DND-41 (cell line): Measurements from ENCODE around the gene CSNK2A2.

Source experiments
- ATAC-seq: fragments of 200-7000 bp; cut with Tn5 transposase; 3 replicates; pipeline ENCODE4 v1.9.1; 2021; ENCODE audit warnings: low read depth; ENCODE audit not compliant: insufficient read depth
- DNase-seq: peaks from one replicate; pipeline ENCODE4 v3.0.0-alpha.2; 2020
- H2AFZ ChIP-seq: 2 replicates; pipeline ENCODE4 v1.6.0; 2012; ENCODE audit warnings: low read depth, low read length
- H3K27ac ChIP-seq: 2 replicates; pipeline ENCODE4 v1.5.1; 2012; ENCODE audit warnings: low read length, inconsistent platforms
- H3K27me3 ChIP-seq: fragments of 200-600 bp; sonication (generic); 2 replicates; pipeline ENCODE4 v1.6.0; 2012; ENCODE audit warnings: low read length, mild to moderate bottlenecking, inconsistent platforms; ENCODE audit not compliant: insufficient read depth, poor library complexity
- H3K36me3 ChIP-seq: 2 replicates; pipeline ENCODE4 v1.5.1; 2012; ENCODE audit warnings: low read length, inconsistent platforms; ENCODE audit not compliant: insufficient read depth
- H3K4me1 ChIP-seq: 2 replicates; pipeline ENCODE4 v1.5.1; 2012; ENCODE audit warnings: mild to moderate bottlenecking, low read length; ENCODE audit not compliant: insufficient read depth
- H3K4me2 ChIP-seq: 2 replicates; pipeline ENCODE4 v1.6.0; 2012; ENCODE audit warnings: mild to moderate bottlenecking, moderate library complexity, low read length, inconsistent platforms; ENCODE audit not compliant: insufficient read depth
- H3K4me3 ChIP-seq, 2 experiments: fragments of 200-600 bp in 1 of 2; shearing (Covaris generic) in 1 of 2; 2 replicates each; pipeline ENCODE4 v1.5.1; 2012 to 2016; ENCODE audit warnings: inconsistent platforms in 2 of 2, low read length in 2 of 2, mild to moderate bottlenecking in 2 of 2, low read depth in 1 of 2, moderate library complexity in 1 of 2
- H3K79me2 ChIP-seq: 2 replicates; pipeline ENCODE4 v1.6.0; 2012; ENCODE audit warnings: low read length, inconsistent platforms; ENCODE audit not compliant: insufficient read depth
- H3K9ac ChIP-seq: 2 replicates; pipeline ENCODE4 v1.6.0; 2012; ENCODE audit warnings: low read depth, mild to moderate bottlenecking, inconsistent platforms, low read length, moderate library complexity
- H3K9me3 ChIP-seq: 2 replicates; pipeline ENCODE4 v1.5.1; 2012; ENCODE audit warnings: low read length, moderate library complexity, mild to moderate bottlenecking, inconsistent platforms; ENCODE audit not compliant: insufficient read depth, severe bottlenecking
- H4K20me1 ChIP-seq: 2 replicates; pipeline ENCODE4 v1.6.0; 2012; ENCODE audit warnings: low read length; ENCODE audit not compliant: insufficient read depth
- CTCF ChIP-seq: IDR thresholded peaks from 2 replicates; pipeline ENCODE4 v1.5.1; 2012; ENCODE audit warnings: borderline replicate concordance, low read length, moderate library complexity, mild to moderate bottlenecking; ENCODE audit not compliant: poor library complexity, severe bottlenecking; ENCODE audit errors: extremely low read depth
- EZH2 ChIP-seq: IDR thresholded peaks from 3 replicates; pipeline ENCODE4 v1.6.1; 2012; ENCODE audit warnings: borderline replicate concordance, low read depth, mild to moderate bottlenecking, moderate library complexity, low read length, inconsistent platforms; ENCODE audit not compliant: severe bottlenecking

Gene CSNK2A2

GRCh38 chr16:58157239-58157638 lies 40.7 kb downstream of the CSNK2A2 start:
- Histone ChIP-seq H3K36me3 (peaks cover 37% of the 10 kb centered on the region), H4K20me1 (peaks cover 9% of the 10 kb centered on the region), H3K79me2 (no peaks in the 10 kb centered on the region), H3K4me3 (no peak overlapping the region), H3K4me1 (no peaks in the 10 kb centered on the region), H3K9me3 (no peaks in the 10 kb centered on the region), H3K9ac (no peak overlapping the region), H3K27ac (no peak overlapping the region), H3K4me2 (no peak overlapping the region), H2AFZ (no peak overlapping the region), H3K27me3 (no peaks in the 10 kb centered on the region)
- TF ChIP-seq CTCF (no peak), EZH2 (no peak)
- no peak for DNase-seq
- ATAC-seq, result no peak

- Histone ChIP-seq H3K9ac (no peak overlapping the region), H3K4me3 (no peak overlapping the region), H3K27me3 (no peaks in the 10 kb centered on the region), H3K79me2 (no peaks in the 10 kb centered on the region), H3K27ac (no peak overlapping the region), H2AFZ (no peak overlapping the region), H4K20me1 (peaks cover 7% of the 10 kb centered on the region), H3K9me3 (no peaks in the 10 kb centered on the region), H3K4me1 (no peaks in the 10 kb centered on the region), H3K4me2 (no peak overlapping the region), H3K36me3 (peaks cover 23% of the 10 kb centered on the region)
- DNase-seq, result no peak
- no peak for ATAC-seq
- TF ChIP-seq CTCF (no peak), EZH2 (no peak)
Measured at GRCh38 chr16:58155839-58156238, 42.1 kb downstream of the CSNK2A2 start.

- H3K4me3 ChIP-seq, result no peak overlapping the region
- no peak for ATAC-seq
- no peaks in the 10 kb centered on the region for H3K27me3 ChIP-seq
- H4K20me1 ChIP-seq, result peaks cover 5% of the 10 kb centered on the region; the same call in 1 of the 2 replicates
- H3K27ac ChIP-seq, result no peak overlapping the region
- H3K79me2 ChIP-seq, result no peaks in the 10 kb centered on the region
- peaks cover 10% of the 10 kb centered on the region; the same call in 1 of the 2 replicates for H3K36me3 ChIP-seq
- no peak for TF ChIP-seq EZH2
- TF ChIP-seq CTCF, result no peak
- no peak overlapping the region for H2AFZ ChIP-seq
- H3K9me3 ChIP-seq, result no peaks in the 10 kb centered on the region
- H3K9ac ChIP-seq, result no peak overlapping the region
- no peak overlapping the region for H3K4me2 ChIP-seq
- H3K4me1 ChIP-seq, result no peaks in the 10 kb centered on the region
- no peak for DNase-seq
Measured at GRCh38 chr16:58154345-58154744, 43.6 kb downstream of the CSNK2A2 start.
